H9 (cell line): ENCODE results near the gene FAM210A. TPM values are rescaled to one million over a fixed set of nuclear protein-coding genes. Genes with fewer than 3 reads are reported as not detected.

Experiments used
- DNase-seq: peaks from one replicate; pipeline ENCODE4 v3.0.0-alpha.2; 2017
- H2AFZ ChIP-seq: one replicate; pipeline ENCODE4 v1.6.1; 2013; ENCODE audit warnings: mild to moderate bottlenecking, low read length, control low read depth, moderate library complexity
- H2AK5ac ChIP-seq: 2 replicates; pipeline ENCODE4 v1.6.1; 2013; ENCODE audit warnings: low read length, control low read depth, mixed read lengths; ENCODE audit not compliant: insufficient read length
- H2BK120ac ChIP-seq: one replicate; pipeline ENCODE4 v1.6.1; 2013; ENCODE audit warnings: low read depth, mild to moderate bottlenecking, low read length, control low read depth, inconsistent platforms; ENCODE audit not compliant: poor library complexity, severe bottlenecking
- H2BK12ac ChIP-seq: 2 replicates; pipeline ENCODE4 v1.6.1; 2013; ENCODE audit warnings: low read length, control low read depth, mixed read lengths, low read depth; ENCODE audit not compliant: insufficient read length
- H2BK15ac ChIP-seq: 2 replicates; pipeline ENCODE4 v1.6.1; 2013; ENCODE audit warnings: low read depth, low read length, control low read depth
- H2BK20ac ChIP-seq: one replicate; pipeline ENCODE4 v1.6.1; 2013; ENCODE audit warnings: low read depth, mild to moderate bottlenecking, low read length, control low read depth, inconsistent platforms; ENCODE audit not compliant: poor library complexity, severe bottlenecking
- H2BK5ac ChIP-seq: 2 replicates; pipeline ENCODE4 v1.6.1; 2013; ENCODE audit warnings: low read length, control low read depth, mixed read lengths; ENCODE audit not compliant: insufficient read length
- H3K14ac ChIP-seq: 2 replicates; pipeline ENCODE4 v1.6.1; 2013; ENCODE audit warnings: low read length, control low read depth; ENCODE audit not compliant: insufficient read depth
- H3K18ac ChIP-seq: 2 replicates; pipeline ENCODE4 v1.6.1; 2013; ENCODE audit warnings: low read depth, mild to moderate bottlenecking, mixed read lengths, low read length, control low read depth; ENCODE audit not compliant: insufficient read length
- H3K23ac ChIP-seq: 2 replicates; pipeline ENCODE4 v1.6.1; 2013; ENCODE audit warnings: low read length, control low read depth, mixed read lengths, low read depth; ENCODE audit not compliant: insufficient read length
- H3K23me2 ChIP-seq: 2 replicates; pipeline ENCODE4 v1.6.1; 2013; ENCODE audit warnings: low read depth, mild to moderate bottlenecking, mixed read lengths, low read length, control low read depth; ENCODE audit not compliant: insufficient read length, poor library complexity, severe bottlenecking
- H3K27ac ChIP-seq: 2 replicates; pipeline ENCODE4 v1.5.1; 2013; ENCODE audit warnings: low read length, control low read depth, mixed read lengths, low read depth; ENCODE audit not compliant: insufficient read length
- H3K27me3 ChIP-seq: 2 replicates; pipeline ENCODE4 v1.6.1; 2013; ENCODE audit warnings: low read length, control low read depth, inconsistent platforms; ENCODE audit not compliant: insufficient read depth
- H3K4ac ChIP-seq: 2 replicates; pipeline ENCODE4 v1.6.1; 2013; ENCODE audit warnings: low read depth, mild to moderate bottlenecking, control low read depth, inconsistent platforms, low read length, moderate library complexity
- H3K4me1 ChIP-seq: 2 replicates; pipeline ENCODE4 v1.6.1; 2013; ENCODE audit warnings: low read length, control low read depth, inconsistent platforms; ENCODE audit not compliant: insufficient read depth
- H3K4me2 ChIP-seq: 2 replicates; pipeline ENCODE4 v1.6.1; 2013; ENCODE audit warnings: low read length, control low read depth, mixed read lengths; ENCODE audit not compliant: insufficient read length, insufficient read depth
- H3K56ac ChIP-seq: 2 replicates; pipeline ENCODE4 v1.6.1; 2013; ENCODE audit warnings: low read depth, mild to moderate bottlenecking, mixed read lengths, low read length, control low read depth; ENCODE audit not compliant: insufficient read length
- H3K79me1 ChIP-seq: 2 replicates; pipeline ENCODE4 v1.6.1; 2013; ENCODE audit warnings: low read depth, mild to moderate bottlenecking, moderate library complexity, low read length, control low read depth, inconsistent platforms; ENCODE audit not compliant: insufficient read depth, poor library complexity, severe bottlenecking
- H3K79me2 ChIP-seq: 2 replicates; pipeline ENCODE4 v1.6.1; 2013; ENCODE audit warnings: low read length, control low read depth, inconsistent platforms; ENCODE audit not compliant: insufficient read depth
- H3K9ac ChIP-seq: 2 replicates; pipeline ENCODE4 v1.6.1; 2013; ENCODE audit warnings: low read length, control low read depth, mixed read lengths; ENCODE audit not compliant: insufficient read length; ENCODE audit errors: extremely low read depth
- H3K9me3 ChIP-seq: one replicate; pipeline ENCODE4 v1.6.1; 2013; ENCODE audit warnings: low read depth, low read length, inconsistent platforms; ENCODE audit not compliant: control insufficient read depth
- H3T11ph ChIP-seq: one replicate; pipeline ENCODE4 v1.6.1; 2013; ENCODE audit warnings: mild to moderate bottlenecking, low read length, control low read depth, inconsistent platforms
- H4K20me1 ChIP-seq: one replicate; pipeline ENCODE4 v1.6.1; 2013; ENCODE audit not compliant: control insufficient read depth, insufficient read length, insufficient read depth
- H4K5ac ChIP-seq: 2 replicates; pipeline ENCODE4 v1.6.1; 2013; ENCODE audit warnings: low read depth, mild to moderate bottlenecking, mixed read lengths, low read length, control low read depth; ENCODE audit not compliant: insufficient read length
- H4K8ac ChIP-seq: replicated peaks from 2 replicates; pipeline ENCODE4 v1.6.1; 2013; ENCODE audit warnings: low read length, control low read depth, mixed read lengths, low read depth; ENCODE audit not compliant: insufficient read length
- H4K91ac ChIP-seq: 2 replicates; pipeline ENCODE4 v1.6.1; 2013; ENCODE audit warnings: low read depth, mild to moderate bottlenecking, moderate library complexity, mixed read lengths, low read length, control low read depth; ENCODE audit not compliant: insufficient read length
- H3K27ac Mint-ChIP-seq, 3 experiments: 2 replicates in 2 of 3; 3 replicates in 1 of 3; pipeline ENCODE4 v1.8.0; 2020 to 2021; ENCODE audit warnings: mixed read lengths in 3 of 3, mild to moderate bottlenecking in 1 of 3, moderate library complexity in 1 of 3
- H3K27me3 Mint-ChIP-seq: 2 replicates; pipeline ENCODE4 v1.8.0; 2021; ENCODE audit warnings: low read depth, mild to moderate bottlenecking, moderate library complexity, mixed read lengths
- H3K36me3 Mint-ChIP-seq, 3 experiments: 2 replicates in 2 of 3; 3 replicates in 1 of 3; pipeline ENCODE4 v1.8.0; 2020 to 2021; ENCODE audit warnings: low read depth in 3 of 3, mixed read lengths in 3 of 3; ENCODE audit not compliant: insufficient read depth in 1 of 3
- H3K4me1 Mint-ChIP-seq, 2 experiments: 2 replicates each; pipeline ENCODE4 v1.8.0; 2020; ENCODE audit warnings: mixed read lengths in 2 of 2
- H3K4me3 Mint-ChIP-seq, 2 experiments: 2 replicates in 1 of 2; 3 replicates in 1 of 2; pipeline ENCODE4 v1.8.0; 2020 to 2021; ENCODE audit warnings: mild to moderate bottlenecking in 2 of 2, mixed read lengths in 2 of 2, moderate library complexity in 1 of 2
- H3K9me3 Mint-ChIP-seq, 2 experiments: 2 replicates in 1 of 2; 3 replicates in 1 of 2; pipeline ENCODE4 v1.8.0; 2020; ENCODE audit warnings: mild to moderate bottlenecking in 2 of 2, mixed read lengths in 2 of 2, moderate library complexity in 1 of 2
- WGBS: extraction: QIAGEN DNeasy Blood & Tissue Kit; methylation state at CpG from one replicate; pipeline ENCODE4 v1.1.7; 2013; ENCODE audit warnings: missing lambda C conversion rate, low lambda C conversion rate, mixed read lengths; ENCODE audit not compliant: insufficient read length; ENCODE audit errors: extremely low coverage; 5-methylcytosine and 5-hydroxymethylcytosine counted together
- total RNA-seq: library from RNA; stranded (reverse); gene quantifications from 2 replicates; pipeline ENCODE4 v1.2.1, GENCODE V29; 2021
- TF ChIP-seq, protein P1 (sequence below): fragments of 200-600 bp; sonication (generic); conservative IDR thresholded peaks from 3 replicates; pipeline ENCODE4 v1.8.0; 2021; ENCODE audit warnings: antibody characterized with exemption, mild to moderate bottlenecking

Gene FAM210A
- total RNA-seq, 1 experiment from 2014 or later = 22.5 TPM

GRCh38 chr18:13630716-13631268 lies 95.6 kb downstream of the FAM210A start:
- Histone ChIP-seq H2AFZ (no peak overlapping the region), H3K4me1 (no peaks in the 10 kb centered on the region), H4K8ac (no peak overlapping the region), H3K4ac (no peak overlapping the region), H3K9me3 (no peaks in the 10 kb centered on the region), H3K79me1 (no peaks in the 10 kb centered on the region), H4K5ac (no peak overlapping the region), H3K23ac (no peak overlapping the region), H2BK120ac (no peak overlapping the region), H4K91ac (no peak overlapping the region), H3K9ac (no peak overlapping the region), H3K27me3 (no peaks in the 10 kb centered on the region), H2BK12ac (no peak overlapping the region), H2BK15ac (no peak overlapping the region), H2BK20ac (no peak overlapping the region), H2BK5ac (no peak overlapping the region), H3K56ac (no peak overlapping the region), H3K14ac (no peak overlapping the region), H4K20me1 (no peaks in the 10 kb centered on the region), H3K23me2 (no peaks in the 10 kb centered on the region), H3K79me2 (no peaks in the 10 kb centered on the region), H2AK5ac (no peak overlapping the region), H3K27ac (no peak overlapping the region), H3K4me2 (no peak overlapping the region), H3T11ph (no peak overlapping the region), H3K18ac (no peak overlapping the region)
- H3K4me1 Mint-ChIP-seq = peaks cover 8 to 11% of the 10 kb centered on the region in 2 experiments
- H3K27ac Mint-ChIP-seq = no peak overlapping the region
- TF ChIP-seq, protein P1, sequence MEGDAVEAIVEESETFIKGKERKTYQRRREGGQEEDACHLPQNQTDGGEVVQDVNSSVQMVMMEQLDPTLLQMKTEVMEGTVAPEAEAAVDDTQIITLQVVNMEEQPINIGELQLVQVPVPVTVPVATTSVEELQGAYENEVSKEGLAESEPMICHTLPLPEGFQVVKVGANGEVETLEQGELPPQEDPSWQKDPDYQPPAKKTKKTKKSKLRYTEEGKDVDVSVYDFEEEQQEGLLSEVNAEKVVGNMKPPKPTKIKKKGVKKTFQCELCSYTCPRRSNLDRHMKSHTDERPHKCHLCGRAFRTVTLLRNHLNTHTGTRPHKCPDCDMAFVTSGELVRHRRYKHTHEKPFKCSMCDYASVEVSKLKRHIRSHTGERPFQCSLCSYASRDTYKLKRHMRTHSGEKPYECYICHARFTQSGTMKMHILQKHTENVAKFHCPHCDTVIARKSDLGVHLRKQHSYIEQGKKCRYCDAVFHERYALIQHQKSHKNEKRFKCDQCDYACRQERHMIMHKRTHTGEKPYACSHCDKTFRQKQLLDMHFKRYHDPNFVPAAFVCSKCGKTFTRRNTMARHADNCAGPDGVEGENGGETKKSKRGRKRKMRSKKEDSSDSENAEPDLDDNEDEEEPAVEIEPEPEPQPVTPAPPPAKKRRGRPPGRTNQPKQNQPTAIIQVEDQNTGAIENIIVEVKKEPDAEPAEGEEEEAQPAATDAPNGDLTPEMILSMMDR = no peak
- no peaks in the 10 kb centered on the region; a peak in 1 of 7 replicates for H3K36me3 Mint-ChIP-seq
- no CpG with 5 or more reads among the region's 7 CpGs for WGBS
- H3K4me3 Mint-ChIP-seq = no peak overlapping the region
- DNase-seq = no peak
- H3K27me3 Mint-ChIP-seq = no peaks in the 10 kb centered on the region
- H3K9me3 Mint-ChIP-seq = peaks cover 12 to 16% of the 10 kb centered on the region in 2 experiments
